ENCODE measurements around the gene MAG. TPM values are rescaled to one million over a fixed set of nuclear protein-coding genes. Genes with fewer than 3 reads are reported as not detected.

MAG gene
- total and polyA plus RNA-seq, 2 donors (not counting 1 experiment from before 2014, with no cell fraction given): 0.50 TPM; not detected in 1

DNA sequence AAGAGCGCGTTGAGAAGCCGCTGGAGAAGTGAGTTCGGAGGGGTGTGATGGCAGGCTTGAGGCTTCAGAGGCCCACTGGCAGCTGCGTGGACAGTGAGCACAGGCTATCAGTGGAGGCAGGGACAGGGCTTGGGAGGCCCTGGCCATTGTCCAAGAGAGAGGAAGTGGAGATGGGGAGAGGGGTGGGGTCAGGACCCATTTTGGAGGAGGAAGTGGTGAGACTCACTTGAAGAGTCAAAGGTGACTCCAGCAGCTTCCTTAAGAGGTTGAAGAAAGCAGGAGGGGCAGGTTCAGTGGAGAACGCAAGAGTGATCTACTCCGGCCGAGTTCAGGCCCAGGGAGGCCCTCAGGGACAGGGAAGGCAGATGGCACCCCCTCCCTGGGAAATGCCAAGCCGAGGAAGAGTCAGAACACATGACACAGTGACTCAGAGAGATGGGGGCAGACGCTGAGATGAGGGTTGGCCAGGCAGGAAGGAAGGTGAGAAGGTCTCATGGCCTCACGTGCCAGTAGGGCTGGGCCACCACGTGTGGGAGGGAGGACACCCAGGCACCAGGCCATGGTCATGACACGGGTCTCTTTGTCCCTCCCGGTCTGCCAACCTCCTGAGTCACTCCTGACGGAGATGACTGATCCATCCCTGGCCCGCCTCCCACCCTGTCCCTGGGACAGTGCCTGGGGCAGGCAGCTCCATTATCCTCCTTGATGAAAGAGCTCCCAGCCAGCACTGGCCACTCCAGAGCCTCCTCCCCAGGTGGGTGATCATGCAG is 26.9 kb downstream of the MAG start:
- Histone ChIP-seq H3K9me3 (ENCODE audit: control insufficient read depth, insufficient read depth, low read depth, low read length) (no peaks in the 10 kb centered on the region), H4K20me1 (ENCODE audit: control insufficient read depth, extremely low read depth, insufficient read depth, low read length) (no peaks in the 10 kb centered on the region), H3K9ac (ENCODE audit: insufficient read depth, low read length) (no peak overlapping the region), H3K4me2 (ENCODE audit: extremely low read depth, insufficient read depth, low read length) (peak overlapping the region; percentile 25), H3K4me3 (replicated peaks in 1 of 4; ENCODE audit: control extremely low read depth in 1 of 4, insufficient read depth in 1 of 4, low read depth in 3 of 4, low read length in 4 of 4) (no peak overlapping the region), H2AFZ (ENCODE audit: low read length) (peak overlapping the region; percentile 69), H3K4me1 (ENCODE audit: control insufficient read depth, extremely low read depth, insufficient read depth, low read length) (peaks cover 12% of the 10 kb centered on the region), H3K27ac (ENCODE audit: insufficient read depth, low read length) (peak overlapping the region; percentile 72), H3K27me3 (ENCODE audit: control insufficient read depth, insufficient read depth, low read length) (no peaks in the 10 kb centered on the region), H3K36me3 (ENCODE audit: control insufficient read depth, insufficient read depth, low read length) (no peaks in the 10 kb centered on the region), H3K79me2 (ENCODE audit: control insufficient read depth, insufficient read depth, low read length) (no peaks in the 10 kb centered on the region)
- no peak for TF ChIP-seq EZH2 (IDR thresholded peaks at IDR 0.05; ENCODE audit: low read length, missing control alignments)
- TF ChIP-seq, protein P1, sequence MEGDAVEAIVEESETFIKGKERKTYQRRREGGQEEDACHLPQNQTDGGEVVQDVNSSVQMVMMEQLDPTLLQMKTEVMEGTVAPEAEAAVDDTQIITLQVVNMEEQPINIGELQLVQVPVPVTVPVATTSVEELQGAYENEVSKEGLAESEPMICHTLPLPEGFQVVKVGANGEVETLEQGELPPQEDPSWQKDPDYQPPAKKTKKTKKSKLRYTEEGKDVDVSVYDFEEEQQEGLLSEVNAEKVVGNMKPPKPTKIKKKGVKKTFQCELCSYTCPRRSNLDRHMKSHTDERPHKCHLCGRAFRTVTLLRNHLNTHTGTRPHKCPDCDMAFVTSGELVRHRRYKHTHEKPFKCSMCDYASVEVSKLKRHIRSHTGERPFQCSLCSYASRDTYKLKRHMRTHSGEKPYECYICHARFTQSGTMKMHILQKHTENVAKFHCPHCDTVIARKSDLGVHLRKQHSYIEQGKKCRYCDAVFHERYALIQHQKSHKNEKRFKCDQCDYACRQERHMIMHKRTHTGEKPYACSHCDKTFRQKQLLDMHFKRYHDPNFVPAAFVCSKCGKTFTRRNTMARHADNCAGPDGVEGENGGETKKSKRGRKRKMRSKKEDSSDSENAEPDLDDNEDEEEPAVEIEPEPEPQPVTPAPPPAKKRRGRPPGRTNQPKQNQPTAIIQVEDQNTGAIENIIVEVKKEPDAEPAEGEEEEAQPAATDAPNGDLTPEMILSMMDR (conservative IDR thresholded peaks at IDR 0.05 in 1 of 2, IDR thresholded peaks at IDR 0.05 in 1 of 2; ENCODE audit: low read depth in 1 of 2, low read length in 2 of 2): no peak
- peak; percentile 29 to 58 for DNase-seq (ENCODE audit: low read depth in 2 of 2)

DNA sequence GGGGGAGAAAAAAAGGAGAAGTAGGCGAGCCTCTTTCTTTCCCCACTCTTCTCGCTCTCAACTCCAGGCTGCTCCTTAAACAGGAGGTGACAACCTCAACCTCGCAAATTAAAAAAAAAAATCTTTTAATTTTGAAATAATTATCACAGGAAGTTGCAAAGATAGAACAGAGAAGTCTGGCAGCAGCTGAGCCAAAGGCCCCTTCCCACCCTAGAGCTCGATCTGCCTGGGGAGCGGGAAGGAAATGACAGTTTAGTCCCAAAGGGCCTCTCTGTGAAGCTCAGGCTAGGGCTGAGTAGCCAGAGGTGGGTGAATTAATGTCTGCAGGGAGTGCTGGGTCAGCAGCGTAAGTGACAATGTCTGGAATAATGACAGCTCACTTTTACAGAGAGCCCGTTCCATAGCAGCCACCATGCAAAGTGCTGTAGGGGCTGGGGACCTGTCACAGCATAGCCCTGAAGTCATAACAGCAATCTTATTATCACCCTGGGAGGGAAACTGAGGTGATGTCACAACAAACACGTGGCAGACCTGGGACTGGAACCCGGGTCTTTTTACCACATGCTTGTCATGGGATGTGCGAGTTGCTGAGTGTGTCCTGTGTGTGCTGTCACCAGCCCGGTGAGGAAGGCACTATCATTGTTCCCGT is 28.2 kb downstream of the MAG start:
- peaks cover 12% of the 10 kb centered on the region for H3K4me1 ChIP-seq (ENCODE audit: control insufficient read depth, extremely low read depth, insufficient read depth, low read length)
- no peak overlapping the region for H2AFZ ChIP-seq (ENCODE audit: low read length)
- H3K27me3 ChIP-seq (ENCODE audit: control insufficient read depth, insufficient read depth, low read length): no peaks in the 10 kb centered on the region
- DNase-seq (ENCODE audit: low read depth in 2 of 2): no peak
- H3K36me3 ChIP-seq (ENCODE audit: control insufficient read depth, insufficient read depth, low read length): no peaks in the 10 kb centered on the region
- no peaks in the 10 kb centered on the region for H4K20me1 ChIP-seq (ENCODE audit: control insufficient read depth, extremely low read depth, insufficient read depth, low read length)
- H3K79me2 ChIP-seq (ENCODE audit: control insufficient read depth, insufficient read depth, low read length): no peaks in the 10 kb centered on the region
- H3K27ac ChIP-seq (ENCODE audit: insufficient read depth, low read length): no peak overlapping the region
- TF ChIP-seq, protein P1 (conservative IDR thresholded peaks at IDR 0.05 in 1 of 2, IDR thresholded peaks at IDR 0.05 in 1 of 2; ENCODE audit: low read depth in 1 of 2, low read length in 2 of 2): no peak
- no peak for TF ChIP-seq EZH2 (IDR thresholded peaks at IDR 0.05; ENCODE audit: low read length, missing control alignments)
- H3K9ac ChIP-seq (ENCODE audit: insufficient read depth, low read length): no peak overlapping the region
- no peak overlapping the region for H3K4me2 ChIP-seq (ENCODE audit: extremely low read depth, insufficient read depth, low read length)
- H3K4me3 ChIP-seq (replicated peaks in 1 of 4; ENCODE audit: control extremely low read depth in 1 of 4, insufficient read depth in 1 of 4, low read depth in 3 of 4, low read length in 4 of 4): no peak overlapping the region
- H3K9me3 ChIP-seq (ENCODE audit: control insufficient read depth, insufficient read depth, low read depth, low read length): no peaks in the 10 kb centered on the region

DNA sequence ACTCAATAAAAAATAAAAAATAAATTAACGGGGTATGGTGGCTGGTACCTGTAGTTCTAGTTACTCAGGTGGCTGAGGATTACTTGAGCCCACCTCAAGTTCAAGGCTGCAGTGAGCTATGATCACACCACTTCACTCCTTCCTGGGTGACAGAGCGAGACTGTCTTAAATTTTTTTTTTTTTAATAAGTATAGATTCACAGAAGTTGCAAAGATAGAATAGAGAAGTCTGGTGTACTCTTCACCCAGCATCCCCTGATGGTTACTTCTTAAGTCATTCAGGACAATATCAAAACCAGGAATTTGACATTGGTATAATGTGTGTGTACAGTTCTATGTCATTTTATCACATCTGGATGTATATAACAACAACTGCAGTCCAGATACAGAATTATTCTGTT is 29.3 kb downstream of the MAG start:
- Histone ChIP-seq H4K20me1 (ENCODE audit: control insufficient read depth, extremely low read depth, insufficient read depth, low read length) (no peaks in the 10 kb centered on the region), H3K9ac (ENCODE audit: insufficient read depth, low read length) (no peak overlapping the region), H3K27ac (ENCODE audit: insufficient read depth, low read length) (no peak overlapping the region), H3K27me3 (ENCODE audit: control insufficient read depth, insufficient read depth, low read length) (no peaks in the 10 kb centered on the region), H2AFZ (ENCODE audit: low read length) (no peak overlapping the region), H3K4me1 (ENCODE audit: control insufficient read depth, extremely low read depth, insufficient read depth, low read length) (peaks cover 12% of the 10 kb centered on the region), H3K79me2 (ENCODE audit: control insufficient read depth, insufficient read depth, low read length) (no peaks in the 10 kb centered on the region), H3K36me3 (ENCODE audit: control insufficient read depth, insufficient read depth, low read length) (no peaks in the 10 kb centered on the region), H3K4me3 (replicated peaks in 1 of 4; ENCODE audit: control extremely low read depth in 1 of 4, insufficient read depth in 1 of 4, low read depth in 3 of 4, low read length in 4 of 4) (no peak overlapping the region), H3K4me2 (ENCODE audit: extremely low read depth, insufficient read depth, low read length) (no peak overlapping the region), H3K9me3 (ENCODE audit: control insufficient read depth, insufficient read depth, low read depth, low read length) (no peaks in the 10 kb centered on the region)
- no peak for TF ChIP-seq EZH2 (IDR thresholded peaks at IDR 0.05; ENCODE audit: low read length, missing control alignments)
- TF ChIP-seq, protein P1 (conservative IDR thresholded peaks at IDR 0.05 in 1 of 2, IDR thresholded peaks at IDR 0.05 in 1 of 2; ENCODE audit: low read depth in 1 of 2, low read length in 2 of 2): no peak
- DNase-seq (ENCODE audit: low read depth in 2 of 2): no peak

Measured in fibroblast of lung (primary cell).